ENCODE results near the gene YWHAG.
"Not testable (repeated sequence)": the region's sequence is repeated elsewhere in the genome, so short reads cannot be mapped to it uniquely, and the experiment has no call there.

YWHAG gene

GRCh38 chr7:76346778-76347177 lies 12.0 kb downstream of the YWHAG start:
- DNase-seq, result no peak

DNA sequence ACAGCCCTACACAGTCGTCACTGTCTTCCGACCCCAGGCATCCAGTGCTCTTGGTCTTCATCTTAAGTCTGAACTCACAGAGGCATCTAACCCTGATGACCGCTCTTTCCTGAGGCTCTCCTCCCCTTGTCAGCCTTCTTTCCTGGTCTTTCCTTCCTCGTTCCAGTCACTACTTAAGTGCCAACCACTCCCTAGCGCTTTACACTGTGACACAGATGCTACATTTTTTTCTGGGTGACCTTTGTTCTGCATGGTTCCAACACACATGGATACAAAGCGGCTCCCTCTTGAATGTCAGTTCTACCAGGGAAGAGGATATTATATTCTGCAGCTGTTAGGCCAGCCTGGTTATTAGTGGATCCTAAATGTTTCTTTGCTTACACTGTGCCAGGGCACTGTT lies 12.7 kb downstream of the YWHAG start:
- no peak for DNase-seq

DNA sequence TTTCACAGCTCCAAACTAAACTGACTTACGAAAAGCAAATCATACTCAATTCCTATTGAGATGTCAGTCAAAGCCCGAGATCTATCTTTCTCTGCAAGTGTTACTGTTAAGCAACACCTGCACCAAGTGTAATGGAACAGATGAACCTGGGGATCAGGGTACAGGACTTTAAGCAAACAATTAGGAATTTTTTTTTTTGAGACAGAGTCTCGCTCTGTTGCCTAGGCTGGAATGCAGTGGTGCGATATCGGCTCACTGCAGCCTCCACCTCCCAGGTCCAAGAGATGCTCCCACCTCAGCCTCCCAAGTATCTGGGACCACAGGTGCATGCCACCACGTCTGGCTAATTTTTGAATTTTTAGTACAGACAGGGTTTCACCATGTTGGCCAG lies 14.9 kb downstream of the YWHAG start:
- no peak for DNase-seq

GRCh38 chr7:76343294-76343930 lies 15.4 kb downstream of the YWHAG start:
- DNase-seq, result no peak

DNA sequence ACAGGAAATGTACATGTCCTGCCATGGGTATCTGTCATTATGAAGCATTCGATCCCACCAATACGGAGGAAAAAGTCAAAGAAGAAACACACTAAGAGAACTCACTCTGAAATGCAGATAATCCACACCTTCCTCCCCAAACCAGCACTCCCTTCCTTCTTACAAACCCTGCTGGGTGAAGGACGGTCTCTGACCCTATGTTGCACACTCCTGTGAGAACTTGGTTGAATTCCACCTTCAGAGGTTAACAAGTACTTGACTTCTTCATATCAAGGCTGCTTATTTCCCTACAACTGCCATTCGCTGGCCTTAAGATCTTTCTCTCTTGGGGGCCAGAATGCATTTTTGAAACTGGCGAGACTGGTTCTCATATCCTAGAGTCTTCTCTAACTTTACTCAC lies 16.6 kb downstream of the YWHAG start:
- DNase-seq, result no peak

GRCh38 chr7:76340617-76341131 lies 18.1 kb downstream of the YWHAG start:
- no peak for DNase-seq

GRCh38 chr7:76338298-76339084 lies 20.3 kb downstream of the YWHAG start:
- no peak for DNase-seq

GRCh38 chr7:76337147-76337546 lies 21.6 kb downstream of the YWHAG start:
- no peak for DNase-seq

GRCh38 chr7:76336094-76336493 lies 22.7 kb downstream of the YWHAG start:
- no peak for DNase-seq

DNA sequence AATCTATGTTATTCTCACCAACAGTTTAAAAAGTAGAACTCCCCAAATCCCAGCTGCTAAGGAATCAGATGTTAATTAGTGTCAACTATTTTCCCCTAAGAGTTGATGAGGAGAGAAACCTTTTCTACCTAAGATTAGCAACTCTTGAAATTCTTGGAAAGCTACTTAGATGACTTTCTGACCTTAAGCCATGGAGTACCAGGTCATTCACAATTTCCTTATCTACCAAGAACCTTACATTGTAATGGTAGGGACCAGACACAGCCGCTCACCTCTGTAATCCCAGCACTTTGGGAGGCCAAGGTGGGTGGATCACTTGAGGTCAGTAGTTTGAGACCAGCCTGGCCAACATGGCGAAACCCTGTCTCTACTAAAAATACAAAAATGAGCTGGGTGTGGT lies 23.4 kb downstream of the YWHAG start:
- DNase-seq, result not testable (repeated sequence)

GRCh38 chr7:76334320-76334967 lies 24.3 kb downstream of the YWHAG start:
- no peak for DNase-seq

GRCh38 chr7:76333511-76334101 lies 25.2 kb downstream of the YWHAG start:
- DNase-seq, result no peak

- DNase-seq, result no peak
Observed at GRCh38 chr7:76332078-76332477, 26.7 kb downstream of the YWHAG start.

GRCh38 chr7:76330673-76331072 lies 28.1 kb downstream of the YWHAG start:
- no peak for DNase-seq

- DNase-seq, result no peak
Observed at GRCh38 chr7:76330261-76330660, 28.5 kb downstream of the YWHAG start.

DNA sequence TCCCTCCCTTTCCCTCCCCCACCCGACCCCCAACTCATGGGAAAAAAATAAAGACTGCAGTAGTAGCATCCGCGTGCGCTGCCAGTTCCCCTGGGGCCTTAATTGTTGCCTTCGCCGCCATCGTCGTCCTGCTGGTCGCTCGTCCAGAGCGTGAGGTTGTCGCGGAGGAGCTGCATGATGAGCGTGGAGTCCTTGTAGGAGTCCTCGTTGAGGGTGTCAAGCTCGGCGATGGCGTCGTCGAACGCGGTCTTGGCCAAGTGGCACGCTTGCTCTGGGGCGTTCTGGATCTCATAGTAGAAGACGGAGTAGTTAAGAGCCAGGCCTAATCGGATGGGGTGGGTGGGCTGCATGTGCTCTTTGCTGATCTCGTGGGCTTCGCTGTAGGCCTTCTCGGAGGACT lies 29.3 kb downstream of the YWHAG start:
- no peak for DNase-seq

- DNase-seq, result no peak
Observed at GRCh38 chr7:76328389-76328788, 30.4 kb downstream of the YWHAG start.

DNA sequence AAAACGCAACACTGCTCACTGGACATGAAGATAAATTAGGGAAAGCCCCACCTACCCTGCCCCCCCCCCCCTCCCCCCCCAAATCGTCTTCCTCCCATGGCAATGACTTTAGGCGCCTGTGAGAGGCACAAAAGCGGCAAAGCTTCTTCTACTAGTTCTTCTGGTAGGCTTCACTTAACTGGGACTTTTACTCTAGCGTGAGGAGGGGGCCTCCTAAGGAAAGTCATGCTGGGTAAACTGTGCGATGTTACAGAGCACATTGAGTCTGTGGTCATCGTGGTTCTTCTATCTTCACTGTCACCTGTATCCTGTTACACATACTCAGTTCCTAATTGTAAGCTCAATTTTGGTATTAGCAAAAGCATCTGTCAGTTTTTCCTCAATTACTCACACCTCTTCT lies 31.2 kb downstream of the YWHAG start:
- DNase-seq, result no peak

- no peak for DNase-seq
Observed at GRCh38 chr7:76326646-76327233, 32.1 kb downstream of the YWHAG start.

GRCh38 chr7:76325811-76326210 lies 33.0 kb downstream of the YWHAG start:
- no peak for DNase-seq

GRCh38 chr7:76325092-76325491 lies 33.7 kb downstream of the YWHAG start:
- no peak for DNase-seq

- DNase-seq, result peak; percentile 33
Observed at GRCh38 chr7:76318488-76319353, 40.1 kb downstream of the YWHAG start.
